HFFc6 (cell line): ENCODE measurements around the gene SPEM1. TPM values are rescaled to one million over a fixed set of nuclear protein-coding genes. Genes with fewer than 3 reads are reported as not detected.
"Not testable (repeated sequence)": the region's sequence is repeated elsewhere in the genome, so short reads cannot be mapped to it uniquely, and the experiment has no call there.

Source experiments
- DNase-seq: peaks from one replicate; pipeline ENCODE4 v3.0.0-alpha.2; 2018
- H3K27ac Mint-ChIP-seq: 2 replicates; pipeline ENCODE4 v1.8.0; 2020; ENCODE audit warnings: mild to moderate bottlenecking, mixed read lengths
- H3K27me3 Mint-ChIP-seq: 2 replicates; pipeline ENCODE4 v1.8.0; 2021; ENCODE audit warnings: mild to moderate bottlenecking, moderate library complexity, mixed read lengths; ENCODE audit not compliant: insufficient read depth
- H3K36me3 Mint-ChIP-seq: 2 replicates; pipeline ENCODE4 v1.8.0; 2021; ENCODE audit warnings: low read depth, mixed read lengths
- H3K4me1 Mint-ChIP-seq: 2 replicates; pipeline ENCODE4 v1.8.0; 2020; ENCODE audit warnings: low read depth, mixed read lengths
- H3K4me3 Mint-ChIP-seq: 2 replicates; pipeline ENCODE4 v1.8.0; 2020; ENCODE audit warnings: mild to moderate bottlenecking, moderate library complexity, mixed read lengths
- H3K9me3 Mint-ChIP-seq: 2 replicates; pipeline ENCODE4 v1.8.0; 2020; ENCODE audit warnings: mild to moderate bottlenecking, mixed read lengths
- total RNA-seq, 6 experiments: library from RNA; stranded (reverse); fragmentation: NEBNext Ultra II Directional; extraction: Animal tissue kit (Norgen Biotek cat#: 25700); gene quantifications; 2 replicates in 1 of 6; 3 replicates in 5 of 6; pipeline ENCODE4 v1.2.3, GENCODE V29; 2021
- TF ChIP-seq, protein P1 (sequence below): fragments of 200-600 bp; sonication (generic); IDR thresholded peaks from 2 replicates; pipeline ENCODE4 v1.5.0; 2021; ENCODE audit warnings: antibody characterized with exemption, mild to moderate bottlenecking

SPEM1 gene
- total RNA-seq, 6 experiments from 2014 or later = not detected

DNA sequence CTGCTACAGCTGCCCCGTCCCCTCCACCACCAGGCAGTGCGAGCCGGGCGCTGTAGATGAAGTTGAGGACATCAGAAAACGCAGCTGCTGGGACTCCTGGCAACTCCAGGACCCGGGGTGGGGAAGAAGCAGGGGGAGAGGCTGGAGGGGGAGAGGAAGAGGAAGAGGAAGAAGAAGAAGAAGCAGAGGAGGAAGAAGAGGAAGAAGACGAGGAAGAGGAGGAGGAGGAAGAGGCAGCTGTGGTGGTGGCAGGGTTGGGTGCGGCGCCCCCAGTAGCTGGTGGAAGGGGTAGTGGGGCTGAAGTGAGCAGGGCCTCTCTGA lies 46.2 kb downstream of the SPEM1 start:
- H3K9me3 Mint-ChIP-seq = no peaks in the 10 kb centered on the region
- DNase-seq = no peak
- peaks cover 11% of the 10 kb centered on the region for H3K4me1 Mint-ChIP-seq
- H3K27me3 Mint-ChIP-seq = peaks cover 2% of the 10 kb centered on the region; the same call in 1 of the 2 replicates
- H3K4me3 Mint-ChIP-seq = no peak overlapping the region
- peaks cover 6% of the 10 kb centered on the region; the same call in 1 of the 2 replicates for H3K36me3 Mint-ChIP-seq
- H3K27ac Mint-ChIP-seq = peak overlapping the region; percentile 69; the same call in 1 of the 2 replicates
- TF ChIP-seq, protein P1, sequence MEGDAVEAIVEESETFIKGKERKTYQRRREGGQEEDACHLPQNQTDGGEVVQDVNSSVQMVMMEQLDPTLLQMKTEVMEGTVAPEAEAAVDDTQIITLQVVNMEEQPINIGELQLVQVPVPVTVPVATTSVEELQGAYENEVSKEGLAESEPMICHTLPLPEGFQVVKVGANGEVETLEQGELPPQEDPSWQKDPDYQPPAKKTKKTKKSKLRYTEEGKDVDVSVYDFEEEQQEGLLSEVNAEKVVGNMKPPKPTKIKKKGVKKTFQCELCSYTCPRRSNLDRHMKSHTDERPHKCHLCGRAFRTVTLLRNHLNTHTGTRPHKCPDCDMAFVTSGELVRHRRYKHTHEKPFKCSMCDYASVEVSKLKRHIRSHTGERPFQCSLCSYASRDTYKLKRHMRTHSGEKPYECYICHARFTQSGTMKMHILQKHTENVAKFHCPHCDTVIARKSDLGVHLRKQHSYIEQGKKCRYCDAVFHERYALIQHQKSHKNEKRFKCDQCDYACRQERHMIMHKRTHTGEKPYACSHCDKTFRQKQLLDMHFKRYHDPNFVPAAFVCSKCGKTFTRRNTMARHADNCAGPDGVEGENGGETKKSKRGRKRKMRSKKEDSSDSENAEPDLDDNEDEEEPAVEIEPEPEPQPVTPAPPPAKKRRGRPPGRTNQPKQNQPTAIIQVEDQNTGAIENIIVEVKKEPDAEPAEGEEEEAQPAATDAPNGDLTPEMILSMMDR = no peak

DNA sequence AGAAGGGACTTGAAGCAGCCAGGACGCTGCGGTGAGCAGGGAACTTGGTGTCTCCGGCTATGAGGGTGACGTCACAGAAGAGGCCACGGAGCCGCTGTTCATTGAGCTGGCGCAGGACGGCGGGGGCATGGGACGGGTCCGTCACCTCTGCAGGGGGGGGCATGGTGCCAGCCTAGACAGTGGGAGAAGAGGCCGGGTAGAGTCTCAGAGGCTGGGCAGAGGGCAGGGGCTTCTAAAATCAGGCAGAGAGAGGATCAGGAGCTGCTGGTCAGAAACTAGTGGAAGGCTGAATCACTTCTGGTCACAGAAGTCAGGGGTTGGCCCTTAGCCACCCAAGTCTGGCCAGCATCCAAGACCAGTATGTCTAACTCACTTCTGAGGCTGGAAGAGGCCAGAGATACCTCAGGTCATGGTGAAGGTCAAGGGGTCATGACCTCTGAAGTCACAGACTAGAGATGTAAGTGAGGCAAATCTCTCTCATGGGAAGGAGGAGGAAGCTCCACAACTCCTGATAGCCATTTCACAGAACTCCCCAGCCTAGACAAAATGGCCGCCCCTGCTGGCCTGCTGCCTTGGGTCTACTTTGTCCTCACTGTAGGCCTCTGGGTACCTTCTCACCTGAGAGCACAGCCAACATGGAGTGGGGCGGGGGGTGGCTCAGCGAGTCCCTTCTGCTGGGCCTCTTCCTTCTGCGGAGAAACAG lies 46.7 kb downstream of the SPEM1 start:
- Mint-ChIP-seq H3K9me3 (no peaks in the 10 kb centered on the region), H3K27ac (peak overlapping the region; percentile 69), H3K36me3 (peaks cover 4% of the 10 kb centered on the region; the same call in 1 of the 2 replicates), H3K4me3 (no peak overlapping the region; the same call in 1 of the 2 replicates), H3K4me1 (peaks cover 11% of the 10 kb centered on the region), H3K27me3 (peaks cover 2% of the 10 kb centered on the region)
- DNase-seq = peak; percentile 53
- TF ChIP-seq, protein P1 = no peak

DNA sequence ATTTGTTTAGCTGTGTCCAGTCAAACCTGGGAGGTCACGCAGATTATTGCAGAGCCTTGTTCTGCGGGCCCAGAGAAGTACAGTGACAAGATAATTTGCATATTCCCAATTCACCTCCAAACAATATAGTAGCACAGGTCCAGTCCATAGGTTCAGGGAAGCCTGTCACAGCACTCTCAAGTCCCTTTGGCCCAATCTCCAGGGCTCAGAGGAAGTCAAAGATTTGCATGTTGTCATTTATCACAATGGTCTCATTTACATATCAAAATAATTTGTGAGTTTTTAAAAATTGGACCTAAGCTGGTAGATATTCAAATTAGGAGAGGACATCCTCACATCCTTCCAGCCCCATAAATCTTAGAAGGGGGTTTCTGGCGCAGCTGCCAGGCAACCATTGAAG lies 47.4 kb downstream of the SPEM1 start:
- TF ChIP-seq, protein P1 = no peak
- H3K9me3 Mint-ChIP-seq = no peaks in the 10 kb centered on the region
- no peak for DNase-seq
- H3K4me3 Mint-ChIP-seq = no peak overlapping the region
- no peak overlapping the region; the same call in 1 of the 2 replicates for H3K27ac Mint-ChIP-seq
- peaks cover 4% of the 10 kb centered on the region; the same call in 1 of the 2 replicates for H3K36me3 Mint-ChIP-seq
- H3K4me1 Mint-ChIP-seq = peaks cover 11% of the 10 kb centered on the region
- H3K27me3 Mint-ChIP-seq = peaks cover 2% of the 10 kb centered on the region

DNA sequence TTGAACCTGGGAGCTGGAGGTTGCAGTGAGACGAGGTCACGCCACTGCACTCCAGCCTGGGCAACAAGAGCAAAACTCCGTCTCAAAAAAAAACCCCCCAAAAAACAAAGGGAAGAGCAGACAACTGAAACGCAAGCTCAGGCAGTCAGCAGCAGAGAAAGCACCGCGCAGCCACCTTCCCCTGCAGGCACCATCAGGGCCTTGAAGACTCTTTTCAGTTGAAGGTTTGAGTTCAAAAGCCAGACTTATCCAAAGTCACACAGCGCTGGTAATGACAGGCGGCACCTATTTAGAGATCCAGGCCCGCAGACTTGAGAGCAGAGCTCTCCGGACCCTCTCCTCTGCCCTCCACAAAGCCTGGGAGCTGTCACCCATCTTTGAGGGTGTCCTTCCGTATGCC lies 48.2 kb downstream of the SPEM1 start:
- Mint-ChIP-seq H3K27me3 (peaks cover 2% of the 10 kb centered on the region), H3K36me3 (peaks cover 4% of the 10 kb centered on the region; the same call in 1 of the 2 replicates), H3K27ac (peak overlapping the region; percentile 3; the same call in 1 of the 2 replicates), H3K4me3 (no peak overlapping the region), H3K4me1 (peaks cover 11% of the 10 kb centered on the region), H3K9me3 (no peaks in the 10 kb centered on the region)
- no peak for DNase-seq
- TF ChIP-seq, protein P1 = no peak

DNA sequence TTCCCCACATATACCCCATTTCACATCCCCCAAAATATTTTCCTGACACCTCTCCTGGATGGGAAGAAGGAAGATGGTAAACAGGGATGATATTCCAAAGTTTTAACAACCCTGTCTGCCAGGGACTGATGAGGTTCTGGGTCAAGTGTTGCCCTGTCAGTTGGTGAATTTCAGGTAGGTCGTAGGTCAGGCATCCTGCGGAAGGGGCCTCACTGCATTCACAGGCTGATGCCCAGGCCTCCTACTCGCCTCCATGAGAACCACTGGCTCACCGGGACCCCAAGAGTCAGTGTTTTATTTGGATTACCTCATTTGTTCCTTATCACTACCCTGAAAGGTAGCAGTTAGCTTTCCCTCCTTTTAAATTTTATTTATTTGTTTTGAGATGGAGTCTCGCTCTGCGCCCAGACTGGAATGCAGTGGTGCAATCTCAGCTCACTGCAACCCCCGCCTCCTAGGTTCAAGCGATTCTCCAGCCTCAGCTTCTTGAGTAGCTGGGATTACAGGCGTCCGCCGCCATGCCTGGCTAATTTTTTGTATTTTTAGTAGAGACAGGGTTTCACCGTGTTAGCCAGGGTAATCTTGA lies 48.8 kb downstream of the SPEM1 start:
- TF ChIP-seq, protein P1 = no peak
- no peaks in the 10 kb centered on the region for H3K9me3 Mint-ChIP-seq
- H3K4me1 Mint-ChIP-seq = peaks cover 11% of the 10 kb centered on the region
- DNase-seq = no peak
- H3K27me3 Mint-ChIP-seq = no peaks in the 10 kb centered on the region; the same call in none of the 2 replicates
- H3K4me3 Mint-ChIP-seq = no peak overlapping the region
- H3K27ac Mint-ChIP-seq = peak overlapping the region; percentile 3; the same call in 1 of the 2 replicates
- H3K36me3 Mint-ChIP-seq = peaks cover 4% of the 10 kb centered on the region; the same call in 1 of the 2 replicates

DNA sequence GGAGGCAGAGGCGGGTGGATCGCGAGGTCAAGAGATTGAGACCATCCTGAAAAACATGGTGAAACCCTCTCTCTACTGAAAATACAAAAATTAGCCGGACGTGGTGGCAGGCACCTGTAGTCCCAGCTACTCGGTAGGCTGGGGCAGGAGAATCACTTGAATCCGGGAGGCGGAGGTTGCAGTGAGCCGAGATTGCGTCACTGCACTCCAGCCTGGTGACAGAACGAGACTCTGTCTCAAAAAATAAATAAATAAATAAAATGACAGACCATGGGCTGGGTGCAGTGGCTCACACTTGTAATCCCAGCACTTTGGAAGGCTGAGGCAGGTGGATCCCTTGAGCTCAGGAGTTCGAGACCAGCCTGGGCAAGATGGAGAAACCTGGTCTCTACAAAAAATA lies 49.7 kb downstream of the SPEM1 start:
- DNase-seq = not testable (repeated sequence)

DNA sequence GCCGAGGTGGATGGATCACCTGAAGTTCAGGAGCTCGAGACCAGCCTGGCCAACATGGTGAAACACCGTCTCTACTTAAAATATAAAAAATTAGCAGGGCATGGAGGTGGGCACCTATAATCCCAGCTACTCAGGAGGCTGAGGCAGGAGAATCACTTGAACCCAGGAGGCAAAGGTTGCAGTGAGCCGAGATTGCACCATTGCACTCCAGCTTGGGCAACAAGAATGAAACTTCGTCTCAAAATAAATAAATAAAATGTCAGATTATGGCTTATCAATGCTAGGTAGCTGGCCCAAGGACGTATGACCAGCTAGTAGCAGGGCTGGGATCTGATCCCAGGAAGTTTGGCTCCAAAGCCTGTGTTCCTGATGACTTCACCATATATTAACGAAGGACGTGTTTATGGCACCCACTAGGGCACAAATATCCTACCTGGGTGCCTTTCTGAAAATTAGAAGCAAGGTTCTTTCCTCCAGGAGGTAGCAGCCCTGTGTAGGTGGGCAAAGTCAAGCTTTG lies 50.4 kb downstream of the SPEM1 start:
- H3K4me3 Mint-ChIP-seq, H3K36me3 Mint-ChIP-seq, H3K27me3 Mint-ChIP-seq, H3K9me3 Mint-ChIP-seq, DNase-seq, H3K27ac Mint-ChIP-seq: not testable (repeated sequence)
- peaks cover 12% of the 10 kb centered on the region for H3K4me1 Mint-ChIP-seq

More for the DNA sequence above, 49.7 kb downstream of the SPEM1 start:
- not testable (repeated sequence) for H3K36me3 Mint-ChIP-seq, H3K27ac Mint-ChIP-seq, H3K4me3 Mint-ChIP-seq, H3K9me3 Mint-ChIP-seq, H3K27me3 Mint-ChIP-seq
- peaks cover 11% of the 10 kb centered on the region for H3K4me1 Mint-ChIP-seq
